ENCODE measurements around the gene COA6. TPM values are rescaled to one million over a fixed set of nuclear protein-coding genes. Genes with fewer than 3 reads are reported as not detected.

Gene COA6
- total and polyA plus RNA-seq, 2 of the 13 experiments (the other 11 are each of a cell fraction or from before 2014, with no cell fraction given) = 32.4 to 104 TPM

DNA sequence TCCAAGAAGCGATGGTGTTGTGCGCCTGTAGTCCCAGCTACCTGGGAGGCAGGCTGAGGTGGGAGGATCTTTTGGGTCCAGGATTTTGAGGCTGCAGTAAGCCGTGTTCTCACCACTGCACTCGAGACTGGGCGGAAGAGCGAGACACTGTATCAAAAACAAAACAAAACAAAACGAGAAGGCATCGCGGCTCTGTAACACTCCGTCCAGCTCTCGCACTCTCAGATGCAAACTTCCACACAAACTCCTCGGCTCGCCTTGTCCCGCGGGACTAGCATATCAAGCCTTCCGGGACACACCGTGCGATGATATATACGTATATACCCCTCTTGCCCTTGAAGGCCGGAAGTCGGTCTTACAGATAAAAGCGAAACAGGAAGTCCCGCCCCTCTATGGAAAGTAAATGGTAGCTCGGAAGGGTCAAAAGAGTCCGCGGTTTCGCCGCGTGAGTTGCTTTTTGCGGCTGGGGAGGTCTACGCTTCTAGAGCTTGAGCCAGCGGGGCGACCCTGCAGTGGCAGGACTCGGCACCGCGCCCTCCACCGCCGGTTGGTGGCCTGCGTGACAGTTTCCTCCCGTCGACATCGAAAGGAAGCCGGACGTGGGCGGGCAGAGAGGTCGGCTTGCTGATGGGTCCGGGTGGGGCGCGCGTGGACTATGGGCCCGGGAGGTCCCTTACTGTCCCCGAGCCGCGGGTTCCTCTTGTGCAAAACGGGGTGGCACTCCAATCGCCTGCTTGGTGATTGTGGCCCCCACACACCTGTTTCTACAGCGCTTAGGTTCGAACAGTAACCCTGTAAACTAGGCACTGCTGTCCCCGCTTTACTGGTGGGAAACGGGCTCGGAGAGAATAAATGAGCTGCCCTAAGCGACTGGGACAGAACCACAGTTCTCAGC is at the start of gene COA6 (continued):
- TF ChIP-seq CBX2 (IDR thresholded peaks at IDR 0.05; ENCODE audit: low read depth, low read length) (no peak), CBX2 (CRISPR knock-in tag; IDR thresholded peaks at IDR 0.05; ENCODE audit: low read depth) (no peak), REL (CRISPR knock-in tag; conservative IDR thresholded peaks at IDR 0.05) (no peak), FOSL1 (CRISPR knock-in tag; IDR thresholded peaks at IDR 0.05; ENCODE audit: borderline replicate concordance) (no peak), ZNF616 (CRISPR knock-in tag; IDR thresholded peaks at IDR 0.05; ENCODE audit: low read depth) (peak; percentile 80; the same call in 1 of the 2 replicates), ZNF747 (CRISPR knock-in tag; IDR thresholded peaks at IDR 0.05; ENCODE audit: borderline replicate concordance) (peak; percentile 79), ZKSCAN1 (IDR thresholded peaks at IDR 0.05; ENCODE audit: low read length) (no peak), KLF12 (CRISPR knock-in tag; IDR thresholded peaks at IDR 0.05; ENCODE audit: borderline replicate concordance) (no peak; the same call in 1 of the 2 replicates), ZNF281 (CRISPR knock-in tag; IDR thresholded peaks at IDR 0.05; ENCODE audit: borderline replicate concordance) (0 out of 2 replicates have a peak, but pooled peaks have one; percentile 10), BRCA1 (CRISPR knock-in tag; IDR thresholded peaks at IDR 0.05) (no peak), ZNF777 (CRISPR knock-in tag; IDR thresholded peaks at IDR 0.05) (no peak), MXI1 (IDR thresholded peaks at IDR 0.05; ENCODE audit: borderline replicate concordance, low read depth, low read length) (peak; percentile 58; the same call in 1 of the 3 replicates), ZNF17 (CRISPR knock-in tag; IDR thresholded peaks at IDR 0.05) (no peak), KMT2A (CRISPR knock-in tag; IDR thresholded peaks at IDR 0.05) (peak; percentile 94), SMAD1 (CRISPR knock-in tag; IDR thresholded peaks at IDR 0.05; ENCODE audit: borderline replicate concordance, low read depth) (peak; percentile 79; the same call in 1 of the 2 replicates)
- TF ChIP-seq, protein P1, sequence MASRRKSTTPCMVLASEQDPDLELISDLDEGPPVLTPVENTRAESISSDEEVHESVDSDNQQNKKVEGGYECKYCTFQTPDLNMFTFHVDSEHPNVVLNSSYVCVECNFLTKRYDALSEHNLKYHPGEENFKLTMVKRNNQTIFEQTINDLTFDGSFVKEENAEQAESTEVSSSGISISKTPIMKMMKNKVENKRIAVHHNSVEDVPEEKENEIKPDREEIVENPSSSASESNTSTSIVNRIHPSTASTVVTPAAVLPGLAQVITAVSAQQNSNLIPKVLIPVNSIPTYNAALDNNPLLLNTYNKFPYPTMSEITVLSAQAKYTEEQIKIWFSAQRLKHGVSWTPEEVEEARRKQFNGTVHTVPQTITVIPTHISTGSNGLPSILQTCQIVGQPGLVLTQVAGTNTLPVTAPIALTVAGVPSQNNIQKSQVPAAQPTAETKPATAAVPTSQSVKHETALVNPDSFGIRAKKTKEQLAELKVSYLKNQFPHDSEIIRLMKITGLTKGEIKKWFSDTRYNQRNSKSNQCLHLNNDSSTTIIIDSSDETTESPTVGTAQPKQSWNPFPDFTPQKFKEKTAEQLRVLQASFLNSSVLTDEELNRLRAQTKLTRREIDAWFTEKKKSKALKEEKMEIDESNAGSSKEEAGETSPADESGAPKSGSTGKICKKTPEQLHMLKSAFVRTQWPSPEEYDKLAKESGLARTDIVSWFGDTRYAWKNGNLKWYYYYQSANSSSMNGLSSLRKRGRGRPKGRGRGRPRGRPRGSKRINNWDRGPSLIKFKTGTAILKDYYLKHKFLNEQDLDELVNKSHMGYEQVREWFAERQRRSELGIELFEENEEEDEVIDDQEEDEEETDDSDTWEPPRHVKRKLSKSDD (CRISPR knock-in tag; IDR thresholded peaks at IDR 0.05; ENCODE audit: low read depth) = peak; percentile 66; the same call in 1 of the 2 replicates
- TF ChIP-seq, protein P2, sequence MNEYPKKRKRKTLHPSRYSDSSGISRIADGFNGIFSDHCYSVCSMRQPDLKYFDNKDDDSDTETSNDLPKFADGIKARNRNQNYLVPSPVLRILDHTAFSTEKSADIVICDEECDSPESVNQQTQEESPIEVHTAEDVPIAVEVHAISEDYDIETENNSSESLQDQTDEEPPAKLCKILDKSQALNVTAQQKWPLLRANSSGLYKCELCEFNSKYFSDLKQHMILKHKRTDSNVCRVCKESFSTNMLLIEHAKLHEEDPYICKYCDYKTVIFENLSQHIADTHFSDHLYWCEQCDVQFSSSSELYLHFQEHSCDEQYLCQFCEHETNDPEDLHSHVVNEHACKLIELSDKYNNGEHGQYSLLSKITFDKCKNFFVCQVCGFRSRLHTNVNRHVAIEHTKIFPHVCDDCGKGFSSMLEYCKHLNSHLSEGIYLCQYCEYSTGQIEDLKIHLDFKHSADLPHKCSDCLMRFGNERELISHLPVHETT (CRISPR knock-in tag; conservative IDR thresholded peaks at IDR 0.05) = peak; percentile 84
- TF ChIP-seq, protein P3, sequence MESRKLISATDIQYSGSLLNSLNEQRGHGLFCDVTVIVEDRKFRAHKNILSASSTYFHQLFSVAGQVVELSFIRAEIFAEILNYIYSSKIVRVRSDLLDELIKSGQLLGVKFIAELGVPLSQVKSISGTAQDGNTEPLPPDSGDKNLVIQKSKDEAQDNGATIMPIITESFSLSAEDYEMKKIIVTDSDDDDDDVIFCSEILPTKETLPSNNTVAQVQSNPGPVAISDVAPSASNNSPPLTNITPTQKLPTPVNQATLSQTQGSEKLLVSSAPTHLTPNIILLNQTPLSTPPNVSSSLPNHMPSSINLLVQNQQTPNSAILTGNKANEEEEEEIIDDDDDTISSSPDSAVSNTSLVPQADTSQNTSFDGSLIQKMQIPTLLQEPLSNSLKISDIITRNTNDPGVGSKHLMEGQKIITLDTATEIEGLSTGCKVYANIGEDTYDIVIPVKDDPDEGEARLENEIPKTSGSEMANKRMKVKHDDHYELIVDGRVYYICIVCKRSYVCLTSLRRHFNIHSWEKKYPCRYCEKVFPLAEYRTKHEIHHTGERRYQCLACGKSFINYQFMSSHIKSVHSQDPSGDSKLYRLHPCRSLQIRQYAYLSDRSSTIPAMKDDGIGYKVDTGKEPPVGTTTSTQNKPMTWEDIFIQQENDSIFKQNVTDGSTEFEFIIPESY (CRISPR knock-in tag; IDR thresholded peaks at IDR 0.05) = no peak
- TF ChIP-seq, protein P4, sequence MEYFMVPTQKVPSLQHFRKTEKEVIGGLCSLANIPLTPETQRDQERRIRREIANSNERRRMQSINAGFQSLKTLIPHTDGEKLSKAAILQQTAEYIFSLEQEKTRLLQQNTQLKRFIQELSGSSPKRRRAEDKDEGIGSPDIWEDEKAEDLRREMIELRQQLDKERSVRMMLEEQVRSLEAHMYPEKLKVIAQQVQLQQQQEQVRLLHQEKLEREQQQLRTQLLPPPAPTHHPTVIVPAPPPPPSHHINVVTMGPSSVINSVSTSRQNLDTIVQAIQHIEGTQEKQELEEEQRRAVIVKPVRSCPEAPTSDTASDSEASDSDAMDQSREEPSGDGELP (IDR thresholded peaks at IDR 0.05; ENCODE audit: borderline replicate concordance, low read depth) = no peak; the same call in 1 of the 2 replicates

Data from HepG2 (cell line).